ENCODE results near the gene RFC1. TPM values are rescaled to one million over a fixed set of nuclear protein-coding genes. Genes with fewer than 3 reads are reported as not detected.

Gene RFC1
- polyA plus RNA-seq, 1 of the 3 experiments (the other 2 are of a cell fraction) = 14.9 TPM

DNA sequence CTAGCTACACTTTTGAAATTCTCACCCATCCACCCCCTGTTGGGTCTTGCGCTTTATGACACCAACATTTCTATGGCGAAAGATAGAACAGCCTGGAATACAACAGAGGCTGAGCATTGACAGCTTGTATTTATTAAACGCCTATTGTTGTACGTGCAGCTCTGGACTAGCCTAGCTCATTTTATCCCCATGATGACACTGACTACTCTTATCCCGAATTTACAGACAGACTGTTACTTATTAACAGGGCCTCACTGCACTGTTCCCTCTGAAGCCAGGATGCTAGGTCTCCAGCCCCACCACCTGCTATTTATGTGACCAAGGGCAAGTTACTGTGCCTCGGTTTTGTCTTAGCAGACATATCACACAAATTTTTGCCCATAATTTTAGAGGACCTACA, 1.0 kb upstream of the RFC1 start:
- H2AFZ ChIP-seq (ENCODE audit: low read depth) = no peak overlapping the region; the same call in 1 of the 2 replicates

More for the DNA sequence above, 1.0 kb upstream of the RFC1 start:
- H3F3A ChIP-seq (replicated peaks; ENCODE audit: insufficient read depth) = peaks cover 10% of the 10 kb centered on the region
- H3K4me2 ChIP-seq = no peak overlapping the region
- H3K27ac ChIP-seq (ENCODE audit: low read depth in 2 of 2, low read length in 1 of 2) = no peak overlapping the region
- CTCF ChIA-PET = interaction anchor here (0.6 kb wide), 1 partner anchor 1304 kb away, joined by 3 read pairs; no protein-coding TSS in a partner anchor
- no peak overlapping the region for H3K9ac ChIP-seq
- H4K20me1 ChIP-seq (ENCODE audit: insufficient read depth) = 0 out of 2 replicates have a peak, but pooled peaks cover 4% of the 10 kb centered on the region
- H3K27me3 ChIP-seq (ENCODE audit: insufficient read depth) = no peaks in the 10 kb centered on the region
- no peak overlapping the region for H3K4me3 ChIP-seq (ENCODE audit: low read depth in 2 of 2, low read length in 1 of 2)
- POLR2A ChIA-PET = interaction anchor here (0.6 kb wide), 1 partner anchor 186 kb away, joined by 3 read pairs; no protein-coding TSS in a partner anchor
- no peak for DNase-seq
- TF ChIP-seq, protein P1, sequence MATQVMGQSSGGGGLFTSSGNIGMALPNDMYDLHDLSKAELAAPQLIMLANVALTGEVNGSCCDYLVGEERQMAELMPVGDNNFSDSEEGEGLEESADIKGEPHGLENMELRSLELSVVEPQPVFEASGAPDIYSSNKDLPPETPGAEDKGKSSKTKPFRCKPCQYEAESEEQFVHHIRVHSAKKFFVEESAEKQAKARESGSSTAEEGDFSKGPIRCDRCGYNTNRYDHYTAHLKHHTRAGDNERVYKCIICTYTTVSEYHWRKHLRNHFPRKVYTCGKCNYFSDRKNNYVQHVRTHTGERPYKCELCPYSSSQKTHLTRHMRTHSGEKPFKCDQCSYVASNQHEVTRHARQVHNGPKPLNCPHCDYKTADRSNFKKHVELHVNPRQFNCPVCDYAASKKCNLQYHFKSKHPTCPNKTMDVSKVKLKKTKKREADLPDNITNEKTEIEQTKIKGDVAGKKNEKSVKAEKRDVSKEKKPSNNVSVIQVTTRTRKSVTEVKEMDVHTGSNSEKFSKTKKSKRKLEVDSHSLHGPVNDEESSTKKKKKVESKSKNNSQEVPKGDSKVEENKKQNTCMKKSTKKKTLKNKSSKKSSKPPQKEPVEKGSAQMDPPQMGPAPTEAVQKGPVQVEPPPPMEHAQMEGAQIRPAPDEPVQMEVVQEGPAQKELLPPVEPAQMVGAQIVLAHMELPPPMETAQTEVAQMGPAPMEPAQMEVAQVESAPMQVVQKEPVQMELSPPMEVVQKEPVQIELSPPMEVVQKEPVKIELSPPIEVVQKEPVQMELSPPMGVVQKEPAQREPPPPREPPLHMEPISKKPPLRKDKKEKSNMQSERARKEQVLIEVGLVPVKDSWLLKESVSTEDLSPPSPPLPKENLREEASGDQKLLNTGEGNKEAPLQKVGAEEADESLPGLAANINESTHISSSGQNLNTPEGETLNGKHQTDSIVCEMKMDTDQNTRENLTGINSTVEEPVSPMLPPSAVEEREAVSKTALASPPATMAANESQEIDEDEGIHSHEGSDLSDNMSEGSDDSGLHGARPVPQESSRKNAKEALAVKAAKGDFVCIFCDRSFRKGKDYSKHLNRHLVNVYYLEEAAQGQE (IDR thresholded peaks at IDR 0.05; ENCODE audit: low read depth, low read length) = no peak
- TF ChIP-seq TCF12 (IDR thresholded peaks at IDR 0.05) (no peak), FOXM1 (IDR thresholded peaks at IDR 0.05; ENCODE audit: low read depth) (no peak), CHD2 (IDR thresholded peaks at IDR 0.05; ENCODE audit: low read length, partially characterized antibody) (no peak), JUND (IDR thresholded peaks at IDR 0.05) (no peak), MXI1 (IDR thresholded peaks at IDR 0.05; ENCODE audit: low read depth, low read length) (no peak), NFIC (IDR thresholded peaks at IDR 0.05; ENCODE audit: borderline replicate concordance) (no peak), MEF2A (IDR thresholded peaks at IDR 0.05; ENCODE audit: borderline replicate concordance, low read depth) (no peak), GABPA (IDR thresholded peaks at IDR 0.05; ENCODE audit: low read depth) (no peak), RCOR1 (IDR thresholded peaks at IDR 0.05; ENCODE audit: low read length) (no peak), ELF1 (IDR thresholded peaks at IDR 0.05) (no peak)
- TF ChIP-seq, protein P2, sequence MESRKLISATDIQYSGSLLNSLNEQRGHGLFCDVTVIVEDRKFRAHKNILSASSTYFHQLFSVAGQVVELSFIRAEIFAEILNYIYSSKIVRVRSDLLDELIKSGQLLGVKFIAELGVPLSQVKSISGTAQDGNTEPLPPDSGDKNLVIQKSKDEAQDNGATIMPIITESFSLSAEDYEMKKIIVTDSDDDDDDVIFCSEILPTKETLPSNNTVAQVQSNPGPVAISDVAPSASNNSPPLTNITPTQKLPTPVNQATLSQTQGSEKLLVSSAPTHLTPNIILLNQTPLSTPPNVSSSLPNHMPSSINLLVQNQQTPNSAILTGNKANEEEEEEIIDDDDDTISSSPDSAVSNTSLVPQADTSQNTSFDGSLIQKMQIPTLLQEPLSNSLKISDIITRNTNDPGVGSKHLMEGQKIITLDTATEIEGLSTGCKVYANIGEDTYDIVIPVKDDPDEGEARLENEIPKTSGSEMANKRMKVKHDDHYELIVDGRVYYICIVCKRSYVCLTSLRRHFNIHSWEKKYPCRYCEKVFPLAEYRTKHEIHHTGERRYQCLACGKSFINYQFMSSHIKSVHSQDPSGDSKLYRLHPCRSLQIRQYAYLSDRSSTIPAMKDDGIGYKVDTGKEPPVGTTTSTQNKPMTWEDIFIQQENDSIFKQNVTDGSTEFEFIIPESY (IDR thresholded peaks at IDR 0.05; ENCODE audit: borderline replicate concordance, low read depth) = no peak
- TF ChIP-seq, protein P3, sequence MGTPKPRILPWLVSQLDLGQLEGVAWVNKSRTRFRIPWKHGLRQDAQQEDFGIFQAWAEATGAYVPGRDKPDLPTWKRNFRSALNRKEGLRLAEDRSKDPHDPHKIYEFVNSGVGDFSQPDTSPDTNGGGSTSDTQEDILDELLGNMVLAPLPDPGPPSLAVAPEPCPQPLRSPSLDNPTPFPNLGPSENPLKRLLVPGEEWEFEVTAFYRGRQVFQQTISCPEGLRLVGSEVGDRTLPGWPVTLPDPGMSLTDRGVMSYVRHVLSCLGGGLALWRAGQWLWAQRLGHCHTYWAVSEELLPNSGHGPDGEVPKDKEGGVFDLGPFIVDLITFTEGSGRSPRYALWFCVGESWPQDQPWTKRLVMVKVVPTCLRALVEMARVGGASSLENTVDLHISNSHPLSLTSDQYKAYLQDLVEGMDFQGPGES (IDR thresholded peaks at IDR 0.05; ENCODE audit: low read depth, low read length) = no peak
- TF ChIP-seq, protein P4, sequence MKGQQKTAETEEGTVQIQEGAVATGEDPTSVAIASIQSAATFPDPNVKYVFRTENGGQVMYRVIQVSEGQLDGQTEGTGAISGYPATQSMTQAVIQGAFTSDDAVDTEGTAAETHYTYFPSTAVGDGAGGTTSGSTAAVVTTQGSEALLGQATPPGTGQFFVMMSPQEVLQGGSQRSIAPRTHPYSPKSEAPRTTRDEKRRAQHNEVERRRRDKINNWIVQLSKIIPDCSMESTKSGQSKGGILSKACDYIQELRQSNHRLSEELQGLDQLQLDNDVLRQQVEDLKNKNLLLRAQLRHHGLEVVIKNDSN (IDR thresholded peaks at IDR 0.05; ENCODE audit: borderline replicate concordance, low read depth) = no peak
- peaks cover 0 to 12% of the 10 kb centered on the region in 2 experiments; a peak in 2 of 4 replicates for H3K4me1 ChIP-seq (ENCODE audit: control insufficient read depth in 1 of 2, insufficient read depth in 2 of 2, low read depth in 1 of 2, low read length in 1 of 2)
- peaks cover 43% of the 10 kb centered on the region for H3K79me2 ChIP-seq (ENCODE audit: insufficient read depth)
- peaks cover 0 to 3% of the 10 kb centered on the region in 2 experiments for H3K36me3 ChIP-seq (replicated peaks in 1 of 2; ENCODE audit: control insufficient read depth in 1 of 2, insufficient read depth in 2 of 2, low read length in 1 of 2)
- WGBS (ENCODE audit: low lambda C conversion rate) = 89% methylated on average over 6 of the region's 6 CpGs
- no peaks in the 10 kb centered on the region for H3K9me2 ChIP-seq
- H3K9me3 ChIP-seq = no peaks in the 10 kb centered on the region
